Breast epithelium (tissue), 3 donors: ENCODE results near the gene HMGN1.

Source experiments
- CTCF ChIP-seq, 3 donors: fragments of 450-650 bp; IDR thresholded peaks; one replicate each; pipeline ENCODE4 v1.5.1; 2016 to 2017; ENCODE audit warnings: antibody characterized with exemption in 3 of 3, mild to moderate bottlenecking in 3 of 3, moderate library complexity in 3 of 3
- POLR2A ChIP-seq: fragments of 450-650 bp; IDR thresholded peaks from one replicate; pipeline ENCODE4 v1.6.1; 2016; ENCODE audit warnings: antibody characterized with exemption, mild to moderate bottlenecking, moderate library complexity
- POLR2AphosphoS5 ChIP-seq, 3 donors: sonication (generic); formaldehyde crosslinking; IDR thresholded peaks; one replicate each; pipeline ENCODE4 v1.6.1; 2017; ENCODE audit warnings: antibody characterized with exemption in 3 of 3

- TF ChIP-seq CTCF (IDR thresholded peaks at IDR 0.05) (no peak), POLR2AphosphoS5 (IDR thresholded peaks at IDR 0.05) (no peak), POLR2A (no peak)
These were observed 3.4 kb downstream of the HMGN1 start for GRCh38 chr21:39345440-39345839.
